ENCODE data around the gene OBSL1. TPM values are rescaled to one million over a fixed set of nuclear protein-coding genes. Genes with fewer than 3 reads are reported as not detected.

Gene OBSL1
- 1.0 TPM for total RNA-seq (2013)
- polyA plus RNA-seq, result under 1 TPM in 1 of 3 donors, not detected in 2; 0.09 TPM
- polyA minus RNA-seq, result 0.14 TPM in 1 of 2 replicates, not detected in the other
- total RNA-seq, result 0 to 13.5 (median 0.31) reads per million in 11 experiments

DNA sequence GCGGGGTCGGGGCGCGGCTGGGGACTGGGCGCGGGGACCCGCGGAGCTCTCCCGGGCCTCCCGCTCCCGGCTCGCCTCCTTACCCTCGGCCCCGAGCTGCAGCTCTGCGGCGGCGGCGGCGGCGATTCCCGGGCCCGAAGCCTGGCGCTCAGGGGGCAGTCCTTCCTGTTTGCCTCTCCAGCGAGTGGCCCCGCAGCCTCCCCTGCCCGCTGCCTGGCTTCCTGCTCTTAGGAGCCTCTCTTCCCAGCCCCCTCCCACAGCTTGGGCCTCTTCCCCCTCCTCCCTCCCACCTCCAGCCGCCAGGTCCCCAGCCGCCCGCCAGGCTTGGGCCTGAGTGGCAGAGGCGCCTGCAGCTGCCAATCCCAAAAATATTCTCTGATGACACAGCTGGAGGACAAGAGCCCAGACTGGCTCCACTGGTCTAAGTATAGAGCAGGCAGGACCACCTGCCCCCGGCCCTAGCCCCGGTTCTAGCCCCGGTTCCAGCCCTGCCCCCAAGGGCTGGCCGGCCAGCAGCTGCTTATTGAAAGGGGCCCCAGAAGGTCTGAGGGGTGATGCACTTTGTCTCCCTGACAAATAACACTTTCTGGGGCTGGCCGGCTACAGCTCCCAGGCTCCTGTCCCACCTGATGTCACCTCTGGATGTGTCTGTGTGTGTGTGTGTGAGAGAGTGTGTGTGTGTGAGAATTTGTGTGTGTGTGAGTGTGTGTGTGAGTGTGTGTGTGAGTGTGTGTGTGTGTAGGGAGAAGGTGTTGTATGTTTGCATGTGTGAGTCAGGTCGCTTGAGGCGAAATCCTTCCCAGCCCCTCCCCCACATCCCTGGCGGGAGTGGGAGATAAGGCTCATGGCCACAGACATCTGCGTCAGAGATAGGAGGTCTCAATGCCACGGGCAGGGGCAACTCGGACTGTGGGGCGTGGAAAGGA, at the start of gene OBSL1:
OBSL1 (minus strand) TSS at position 229 of the 926 bp plus-strand sequence. CDS start 307 bp downstream, outside the sequence.
- H3K4me3 ChIP-seq (replicated peaks in 1 of 3; ENCODE audit: low read depth in 2 of 3, low read length in 3 of 3), result peak within 1 kb of the TSS in 2 of 3 experiments; percentile 19 to 57
- intact Hi-C loops (cut with micrococcal nuclease), result no loop called here
- Mint-ChIP-seq H3K27ac (no peak within 1 kb of the TSS), H3K27me3 (ENCODE audit: low read depth in 3 of 3) (peaks cover 41 to 56% (median 47%) of the 10 kb centered on the region in 3 donors), H3K36me3 (peaks cover 0 to 7% of the 10 kb centered on the region in 2 donors), H3K4me3 (peak within 1 kb of the TSS; percentile 60 to 78), H3K9me3 (peaks cover 0 to 7% (median 0%) of the 10 kb centered on the region in 7 donors), H3K4me1 (peaks cover 7% of the 10 kb centered on the region)
- TF ChIP-seq, protein P1, sequence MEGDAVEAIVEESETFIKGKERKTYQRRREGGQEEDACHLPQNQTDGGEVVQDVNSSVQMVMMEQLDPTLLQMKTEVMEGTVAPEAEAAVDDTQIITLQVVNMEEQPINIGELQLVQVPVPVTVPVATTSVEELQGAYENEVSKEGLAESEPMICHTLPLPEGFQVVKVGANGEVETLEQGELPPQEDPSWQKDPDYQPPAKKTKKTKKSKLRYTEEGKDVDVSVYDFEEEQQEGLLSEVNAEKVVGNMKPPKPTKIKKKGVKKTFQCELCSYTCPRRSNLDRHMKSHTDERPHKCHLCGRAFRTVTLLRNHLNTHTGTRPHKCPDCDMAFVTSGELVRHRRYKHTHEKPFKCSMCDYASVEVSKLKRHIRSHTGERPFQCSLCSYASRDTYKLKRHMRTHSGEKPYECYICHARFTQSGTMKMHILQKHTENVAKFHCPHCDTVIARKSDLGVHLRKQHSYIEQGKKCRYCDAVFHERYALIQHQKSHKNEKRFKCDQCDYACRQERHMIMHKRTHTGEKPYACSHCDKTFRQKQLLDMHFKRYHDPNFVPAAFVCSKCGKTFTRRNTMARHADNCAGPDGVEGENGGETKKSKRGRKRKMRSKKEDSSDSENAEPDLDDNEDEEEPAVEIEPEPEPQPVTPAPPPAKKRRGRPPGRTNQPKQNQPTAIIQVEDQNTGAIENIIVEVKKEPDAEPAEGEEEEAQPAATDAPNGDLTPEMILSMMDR (IDR thresholded peaks at IDR 0.05), result no peak
- peak within 1 kb of the TSS; percentile 56 for H2AFZ ChIP-seq (ENCODE audit: insufficient read depth, low read depth, low read length, poor library complexity, severe bottlenecking)
- no peak within 1 kb of the TSS for H3K27ac ChIP-seq (ENCODE audit: low read depth in 1 of 2, low read length in 2 of 2)
- WGBS (ENCODE audit: insufficient coverage), result 6% methylated on average over 39 of the region's 42 CpGs
- no peaks in the 10 kb centered on the region for H3K36me3 ChIP-seq (replicated peaks in 1 of 2; ENCODE audit: control insufficient read depth in 1 of 2, insufficient read depth in 2 of 2, low read length in 2 of 2)
- no peak within 1 kb of the TSS for H3K9ac ChIP-seq (ENCODE audit: insufficient read depth, low read length, poor library complexity, severe bottlenecking)
- H3K27me3 ChIP-seq (ENCODE audit: control insufficient read depth in 2 of 2, insufficient read depth in 2 of 2, low read length in 2 of 2), result peaks cover 23 to 43% of the 10 kb centered on the region in 2 donors
- H3K79me2 ChIP-seq (ENCODE audit: insufficient read depth, low read length), result no peaks in the 10 kb centered on the region
- H3K4me2 ChIP-seq (replicated peaks; ENCODE audit: extremely low read depth, low read length, poor library complexity, severe bottlenecking), result peak within 1 kb of the TSS; percentile 76
- H3K9me3 ChIP-seq (replicated peaks in 1 of 2; ENCODE audit: control insufficient read depth in 1 of 2, insufficient read depth in 1 of 2, low read length in 2 of 2), result no peaks in the 10 kb centered on the region
- H4K20me1 ChIP-seq (ENCODE audit: insufficient read depth, low read length), result no peaks in the 10 kb centered on the region
- H3K4me1 ChIP-seq (ENCODE audit: control insufficient read depth in 1 of 2, insufficient read depth in 2 of 2, low read length in 2 of 2), result peaks cover 0 to 15% of the 10 kb centered on the region in 2 donors
- no peak for DNase-seq

DNA sequence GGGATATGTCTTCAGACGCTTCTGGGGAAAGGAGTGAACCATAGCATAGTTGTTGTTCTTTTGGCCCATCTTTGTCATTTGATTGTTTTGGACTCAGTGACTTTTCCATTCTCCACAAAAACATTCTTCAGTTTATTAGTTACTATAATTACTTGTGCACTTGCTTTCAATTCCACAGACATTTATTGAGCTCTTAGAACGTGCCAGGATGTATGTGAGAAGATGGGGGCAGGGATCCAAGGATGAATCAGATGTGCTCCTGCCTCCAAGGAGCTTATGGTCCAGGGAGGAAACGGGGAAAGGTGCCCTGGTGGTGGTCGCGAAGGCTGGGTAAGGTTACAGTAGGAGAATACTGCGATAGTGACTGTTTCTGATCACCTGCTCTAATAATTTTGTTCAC, 49.2 kb upstream of the OBSL1 start:
- 83% methylated on average over 2 of the region's 6 CpGs for WGBS (ENCODE audit: insufficient coverage)
- Histone ChIP-seq H4K20me1 (ENCODE audit: insufficient read depth, low read length) (no peaks in the 10 kb centered on the region), H2AFZ (ENCODE audit: insufficient read depth, low read depth, low read length, poor library complexity, severe bottlenecking) (no peak overlapping the region), H3K4me2 (replicated peaks; ENCODE audit: extremely low read depth, low read length, poor library complexity, severe bottlenecking) (no peak overlapping the region), H3K79me2 (ENCODE audit: insufficient read depth, low read length) (no peaks in the 10 kb centered on the region), H3K36me3 (replicated peaks in 1 of 2; ENCODE audit: control insufficient read depth in 1 of 2, insufficient read depth in 2 of 2, low read length in 2 of 2) (peaks cover 10 to 17% of the 10 kb centered on the region in 2 donors), H3K4me3 (replicated peaks in 1 of 3; ENCODE audit: low read depth in 2 of 3, low read length in 3 of 3) (no peak overlapping the region), H3K9me3 (replicated peaks in 1 of 2; ENCODE audit: control insufficient read depth in 1 of 2, insufficient read depth in 1 of 2, low read length in 2 of 2) (no peaks in the 10 kb centered on the region), H3K9ac (ENCODE audit: insufficient read depth, low read length, poor library complexity, severe bottlenecking) (no peak overlapping the region), H3K27ac (ENCODE audit: low read depth in 1 of 2, low read length in 2 of 2) (no peak overlapping the region), H3K4me1 (ENCODE audit: control insufficient read depth in 1 of 2, insufficient read depth in 2 of 2, low read length in 2 of 2) (no peaks in the 10 kb centered on the region), H3K27me3 (ENCODE audit: control insufficient read depth in 2 of 2, insufficient read depth in 2 of 2, low read length in 2 of 2) (peaks cover 0 to 13% of the 10 kb centered on the region in 2 donors)
- TF ChIP-seq, protein P1 (IDR thresholded peaks at IDR 0.05), result no peak
- Mint-ChIP-seq H3K27me3 (ENCODE audit: low read depth in 3 of 3) (peaks cover 12 to 18% (median 14%) of the 10 kb centered on the region in 3 donors), H3K27ac (no peak overlapping the region), H3K36me3 (peaks cover 15% of the 10 kb centered on the region in 2 donors), H3K4me1 (peaks cover 4% of the 10 kb centered on the region), H3K4me3 (no peak overlapping the region), H3K9me3 (no peaks in the 10 kb centered on the region)
- no peak for DNase-seq
- intact Hi-C loops (cut with micrococcal nuclease), result no loop called here

All from CD14-positive monocyte (primary cell).